SU-DHL-6 (cell line): ENCODE results near the gene GPR148.

Experiments
- H2AFZ ChIP-seq: fragments of 200-600 bp; sonication (generic); 2 replicates; pipeline ENCODE4 v1.6.1; 2014; ENCODE audit warnings: low read depth, mild to moderate bottlenecking, moderate library complexity, mixed read lengths, antibody characterized with exemption, low read length; ENCODE audit not compliant: severe bottlenecking
- H3F3A ChIP-seq: fragments of 200-600 bp; shearing (Covaris generic); 2 replicates; pipeline ENCODE4 v1.6.0; 2016; ENCODE audit warnings: antibody characterized with exemption, mild to moderate bottlenecking; ENCODE audit not compliant: insufficient read depth
- H3K27ac ChIP-seq: fragments of 200-600 bp; sonication (generic); 2 replicates; pipeline ENCODE4 v1.5.1; 2016; ENCODE audit warnings: low read depth, mild to moderate bottlenecking, low read length, moderate library complexity, mixed read lengths
- H3K27me3 ChIP-seq: fragments of 200-600 bp; sonication (generic), shearing (Covaris generic); 2 replicates; pipeline ENCODE4 v1.6.0; 2014; ENCODE audit warnings: mild to moderate bottlenecking, low read length
- H3K36me3 ChIP-seq: fragments of 200-600 bp; sonication (generic); 2 replicates; pipeline ENCODE4 v1.6.1; 2014; ENCODE audit warnings: mild to moderate bottlenecking, low read length, mixed read lengths
- H3K4me2 ChIP-seq: fragments of 300-600, 200-600 bp; shearing (Covaris generic), sonication (generic); 2 replicates; pipeline ENCODE4 v1.6.0; 2014; ENCODE audit warnings: low read length, low read depth, mild to moderate bottlenecking; ENCODE audit not compliant: poor library complexity, severe bottlenecking
- H3K4me3 ChIP-seq: fragments of 200-600 bp; sonication (generic); 2 replicates; pipeline ENCODE4 v1.5.1; 2014; ENCODE audit warnings: antibody characterized with exemption, low read length, mild to moderate bottlenecking, mixed read lengths; ENCODE audit not compliant: insufficient read depth, poor library complexity, severe bottlenecking
- H3K79me2 ChIP-seq: fragments of 200-600 bp; sonication (generic); 2 replicates; pipeline ENCODE4 v1.6.1; 2014; ENCODE audit warnings: mild to moderate bottlenecking, low read length, moderate library complexity; ENCODE audit not compliant: insufficient read depth
- H3K9ac ChIP-seq: fragments of 200-600 bp; sonication (generic); 2 replicates; pipeline ENCODE4 v1.7.0; 2014; ENCODE audit warnings: mild to moderate bottlenecking, low read length
- H3K9me2 ChIP-seq: fragments of 200-600 bp; sonication (generic); replicated peaks from 2 replicates; pipeline ENCODE4 v1.6.1; 2014; ENCODE audit warnings: low read length; ENCODE audit not compliant: insufficient read depth
- H3K9me3 ChIP-seq: fragments of 200-600 bp; sonication (generic); 2 replicates; pipeline ENCODE4 v1.6.1; 2014; ENCODE audit warnings: low read length, mixed read lengths; ENCODE audit not compliant: insufficient read depth
- H4K20me1 ChIP-seq: fragments of 200-600 bp; sonication (generic); 2 replicates; pipeline ENCODE4 v1.6.1; 2014; ENCODE audit warnings: low read depth, mild to moderate bottlenecking, antibody characterized with exemption, low read length, moderate library complexity, mixed read lengths
- EZH2phosphoT487 ChIP-seq: fragments of 200-600 bp; sonication (generic), shearing (Covaris generic); conservative IDR thresholded peaks from 2 replicates; pipeline ENCODE4 v1.6.1; 2018; ENCODE audit warnings: mild to moderate bottlenecking, antibody characterized with exemption, low read length, moderate library complexity, mixed read lengths
- TF ChIP-seq, protein P1 (sequence below): fragments of 200-600 bp; sonication (generic); IDR thresholded peaks from one replicate; pipeline ENCODE4 v1.5.1; 2017; ENCODE audit warnings: antibody characterized with exemption, mild to moderate bottlenecking, low read length, moderate library complexity; ENCODE audit not compliant: insufficient read depth, poor library complexity, severe bottlenecking

GPR148 gene

DNA sequence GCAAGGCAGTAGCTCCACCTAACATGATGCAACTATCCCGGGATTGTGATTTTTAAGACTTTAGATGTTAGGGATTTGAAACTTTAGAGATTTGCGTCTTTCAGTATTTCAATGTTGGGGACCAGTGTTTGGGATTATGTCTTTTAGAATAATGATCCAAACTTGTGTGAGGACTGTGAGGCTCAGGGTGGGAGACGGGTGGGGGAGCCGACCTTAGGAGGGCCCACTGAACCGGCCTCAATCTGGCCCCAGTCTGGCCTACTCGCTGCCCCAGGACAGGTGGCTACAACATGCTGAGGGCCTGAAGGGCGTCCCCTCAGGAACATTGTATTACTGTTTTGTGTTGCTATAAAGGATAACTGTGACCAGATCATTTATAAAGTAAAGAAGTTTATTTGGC lies 37.2 kb downstream of the GPR148 start:
- Histone ChIP-seq H2AFZ (no peak overlapping the region), H3K9me2 (no peaks in the 10 kb centered on the region), H3K9ac (no peak overlapping the region), H3K36me3 (no peaks in the 10 kb centered on the region), H3K27ac (no peak overlapping the region), H3K9me3 (no peaks in the 10 kb centered on the region), H3K79me2 (no peaks in the 10 kb centered on the region), H3F3A (no peaks in the 10 kb centered on the region), H3K4me2 (no peak overlapping the region), H3K4me3 (no peak overlapping the region), H4K20me1 (no peaks in the 10 kb centered on the region), H3K27me3 (no peaks in the 10 kb centered on the region)
- no peak for TF ChIP-seq EZH2phosphoT487
- TF ChIP-seq, protein P1, sequence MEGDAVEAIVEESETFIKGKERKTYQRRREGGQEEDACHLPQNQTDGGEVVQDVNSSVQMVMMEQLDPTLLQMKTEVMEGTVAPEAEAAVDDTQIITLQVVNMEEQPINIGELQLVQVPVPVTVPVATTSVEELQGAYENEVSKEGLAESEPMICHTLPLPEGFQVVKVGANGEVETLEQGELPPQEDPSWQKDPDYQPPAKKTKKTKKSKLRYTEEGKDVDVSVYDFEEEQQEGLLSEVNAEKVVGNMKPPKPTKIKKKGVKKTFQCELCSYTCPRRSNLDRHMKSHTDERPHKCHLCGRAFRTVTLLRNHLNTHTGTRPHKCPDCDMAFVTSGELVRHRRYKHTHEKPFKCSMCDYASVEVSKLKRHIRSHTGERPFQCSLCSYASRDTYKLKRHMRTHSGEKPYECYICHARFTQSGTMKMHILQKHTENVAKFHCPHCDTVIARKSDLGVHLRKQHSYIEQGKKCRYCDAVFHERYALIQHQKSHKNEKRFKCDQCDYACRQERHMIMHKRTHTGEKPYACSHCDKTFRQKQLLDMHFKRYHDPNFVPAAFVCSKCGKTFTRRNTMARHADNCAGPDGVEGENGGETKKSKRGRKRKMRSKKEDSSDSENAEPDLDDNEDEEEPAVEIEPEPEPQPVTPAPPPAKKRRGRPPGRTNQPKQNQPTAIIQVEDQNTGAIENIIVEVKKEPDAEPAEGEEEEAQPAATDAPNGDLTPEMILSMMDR, result no peak

DNA sequence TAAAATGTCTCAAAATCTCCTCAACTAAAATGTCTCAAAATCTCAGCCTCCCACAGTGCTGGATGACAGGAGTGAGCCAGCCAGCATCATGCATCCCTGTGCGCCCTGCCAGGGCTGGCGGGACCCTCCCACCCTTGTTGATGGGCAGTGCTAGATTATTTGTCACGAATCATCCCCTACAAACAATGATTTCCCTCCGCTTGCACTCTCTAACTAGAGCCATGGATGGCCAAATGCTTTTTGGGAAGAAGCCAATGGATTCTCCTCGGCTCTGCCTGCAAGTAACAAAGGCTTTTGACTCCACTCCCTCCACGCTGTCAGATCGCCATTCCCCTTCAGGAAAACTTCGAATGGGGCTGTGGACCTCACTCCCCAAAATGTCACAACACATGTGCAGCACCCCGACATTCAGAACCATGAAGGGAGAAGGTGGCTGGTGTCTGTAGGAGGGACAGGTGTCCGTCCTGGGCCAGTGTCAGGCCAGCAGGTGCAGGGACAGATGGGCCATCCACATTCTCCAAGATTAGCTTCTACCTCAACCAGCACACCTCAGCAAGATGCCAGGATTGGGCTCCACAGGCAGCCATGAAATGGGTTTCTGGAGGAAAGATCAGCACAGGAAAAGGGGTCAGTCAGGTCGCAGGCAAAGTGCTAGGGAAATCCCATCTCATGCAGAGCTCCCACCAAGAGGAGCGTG lies 38.0 kb downstream of the GPR148 start:
- H3F3A ChIP-seq, result no peaks in the 10 kb centered on the region
- no peaks in the 10 kb centered on the region for H3K9me2 ChIP-seq
- H3K79me2 ChIP-seq, result no peaks in the 10 kb centered on the region
- H3K9me3 ChIP-seq, result no peaks in the 10 kb centered on the region
- H2AFZ ChIP-seq, result no peak overlapping the region
- no peak overlapping the region for H3K9ac ChIP-seq
- no peaks in the 10 kb centered on the region for H4K20me1 ChIP-seq
- H3K4me3 ChIP-seq, result no peak overlapping the region
- no peak for TF ChIP-seq EZH2phosphoT487
- TF ChIP-seq, protein P1, result no peak
- H3K4me2 ChIP-seq, result no peak overlapping the region
- no peaks in the 10 kb centered on the region for H3K27me3 ChIP-seq
- no peak overlapping the region for H3K27ac ChIP-seq
- H3K36me3 ChIP-seq, result no peaks in the 10 kb centered on the region

DNA sequence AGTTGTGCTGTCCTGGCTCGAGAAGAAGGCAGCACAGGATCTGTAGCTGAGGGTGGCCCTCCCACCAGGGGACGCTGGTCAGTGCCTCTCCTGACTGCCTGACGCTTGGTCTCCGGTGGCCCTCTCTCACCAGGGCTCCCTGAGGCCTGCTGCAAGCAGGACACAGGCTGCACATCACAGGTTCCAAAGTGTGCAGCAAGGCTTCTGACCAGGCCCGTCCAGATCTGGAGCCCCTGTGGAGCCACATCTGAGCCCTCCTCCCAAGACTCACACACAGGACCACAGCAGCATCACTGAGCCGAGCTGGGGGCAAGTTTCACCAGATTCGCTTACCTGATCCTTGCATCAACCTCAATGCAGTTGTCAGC lies 38.5 kb downstream of the GPR148 start:
- Histone ChIP-seq H3K27me3 (no peaks in the 10 kb centered on the region), H3K4me2 (no peak overlapping the region), H2AFZ (no peak overlapping the region), H4K20me1 (no peaks in the 10 kb centered on the region), H3K9ac (no peak overlapping the region), H3K9me3 (no peaks in the 10 kb centered on the region), H3K36me3 (no peaks in the 10 kb centered on the region), H3K4me3 (no peak overlapping the region), H3F3A (no peaks in the 10 kb centered on the region), H3K27ac (no peak overlapping the region), H3K9me2 (no peaks in the 10 kb centered on the region), H3K79me2 (no peaks in the 10 kb centered on the region)
- TF ChIP-seq, protein P1, result no peak
- TF ChIP-seq EZH2phosphoT487, result no peak
